Measurements from ENCODE around the gene PCDHGA12.
"Not testable (repeated sequence)": the region's sequence is repeated elsewhere in the genome, so short reads cannot be mapped to it uniquely, and the experiment has no call there.

PCDHGA12 gene

GRCh38 chr5:141432726-141433125, 2.4 kb downstream of the PCDHGA12 start:
- in situ Hi-C loops (cut with MboI; ENCODE audit: low pct_unique_long_range_greater_than_20kb, low sequenced_read_pairs); DNase-seq: not testable (repeated sequence)

DNA sequence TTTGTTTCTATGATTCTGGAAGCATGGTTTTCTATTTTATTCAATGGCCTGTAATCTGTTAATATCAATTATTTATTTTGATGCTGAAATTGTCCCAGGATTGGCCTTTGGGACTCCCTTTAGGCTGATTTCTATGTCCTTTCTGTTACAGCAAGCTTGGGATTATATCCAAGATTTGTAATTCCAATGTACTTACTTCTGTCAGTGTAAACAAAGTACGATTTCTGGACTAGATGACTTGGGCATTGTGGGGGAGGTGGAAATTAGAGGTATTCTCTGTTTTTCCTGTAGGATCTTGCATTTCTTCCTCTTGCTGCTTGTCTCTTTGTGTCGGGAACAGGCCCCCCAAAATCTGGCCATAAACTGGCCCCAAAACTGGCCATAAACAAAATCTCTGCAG, 3.7 kb downstream of the PCDHGA12 start:
- DNase-seq: no peak
- in situ Hi-C loops (cut with MboI; ENCODE audit: low pct_unique_long_range_greater_than_20kb, low sequenced_read_pairs): no loop called here

- in situ Hi-C loops (cut with MboI; ENCODE audit: low pct_unique_long_range_greater_than_20kb, low sequenced_read_pairs): no loop called here
Observed at GRCh38 chr5:141437221-141437620, 6.9 kb downstream of the PCDHGA12 start.

DNA sequence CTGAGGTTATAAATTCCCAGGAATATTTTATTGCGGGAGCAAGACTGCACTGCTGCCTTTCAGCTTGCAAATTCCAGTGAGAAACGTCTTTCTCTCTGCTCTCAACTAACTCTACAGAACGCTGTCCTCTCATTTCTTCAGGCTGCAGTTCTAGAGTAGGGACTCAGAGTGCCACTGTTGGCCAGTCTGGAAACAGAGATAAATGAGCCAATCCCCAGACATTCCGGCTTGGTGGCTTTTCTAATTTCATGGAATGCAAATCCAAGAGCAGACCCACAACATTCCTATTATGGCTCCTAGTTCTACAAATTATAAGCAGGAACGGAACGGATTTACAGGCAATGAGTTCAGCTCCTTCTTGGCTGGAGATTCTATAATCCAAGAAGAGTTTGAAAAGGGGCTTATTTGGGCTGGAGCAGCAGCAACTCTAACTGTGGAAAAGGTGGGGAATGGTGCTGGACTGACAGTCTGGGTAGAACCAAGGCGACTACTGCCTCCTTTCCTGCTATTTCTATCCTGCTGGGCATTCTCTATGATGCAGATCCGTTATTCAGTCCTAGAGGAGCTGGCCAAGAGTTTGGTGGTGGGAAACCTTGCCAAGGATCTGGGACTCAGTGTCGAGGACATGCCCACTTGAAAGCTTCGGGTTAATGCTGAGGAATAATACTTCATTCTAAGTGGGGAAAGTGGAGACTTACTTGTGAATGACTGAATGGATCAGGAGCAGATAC, 9.3 kb downstream of the PCDHGA12 start:
- in situ Hi-C loops (cut with MboI; ENCODE audit: low pct_unique_long_range_greater_than_20kb, low sequenced_read_pairs): no loop called here
- DNase-seq: no peak

More at GRCh38 chr5:141437221-141437620, 6.9 kb downstream of the PCDHGA12 start:
- DNase-seq: no peak

GRCh38 chr5:141440341-141440740, 10.0 kb downstream of the PCDHGA12 start:
- in situ Hi-C loops (cut with MboI; ENCODE audit: low pct_unique_long_range_greater_than_20kb, low sequenced_read_pairs): no loop called here
- DNase-seq: no peak

- DNase-seq: no peak
- in situ Hi-C loops (cut with MboI; ENCODE audit: low pct_unique_long_range_greater_than_20kb, low sequenced_read_pairs): no loop called here
Observed at GRCh38 chr5:141441571-141442170, 11.4 kb downstream of the PCDHGA12 start.

DNA sequence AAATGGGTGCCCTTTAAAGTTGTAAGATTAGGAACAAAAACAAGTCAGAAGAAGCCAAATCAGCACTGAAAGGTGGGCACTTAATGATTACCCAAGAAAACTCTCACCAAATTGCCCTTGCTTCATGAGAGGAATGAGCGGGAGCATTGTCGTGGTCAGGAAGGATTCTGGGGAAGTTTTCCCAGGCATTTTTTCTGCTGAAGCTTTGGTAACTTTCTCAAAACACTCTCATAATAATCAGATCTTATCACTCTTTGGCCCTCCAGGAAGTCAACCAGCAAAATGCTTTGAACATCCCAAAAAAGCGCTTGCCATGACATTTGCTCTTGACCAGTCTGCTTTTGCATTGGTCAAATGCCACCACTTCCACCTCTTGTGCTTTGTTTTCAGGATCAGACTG, 35.0 kb downstream of the PCDHGA12 start:
- no peak for DNase-seq
- in situ Hi-C loops (cut with MboI; ENCODE audit: low pct_unique_long_range_greater_than_20kb, low sequenced_read_pairs): no loop called here

- peak; percentile 88 for DNase-seq
- in situ Hi-C loops (cut with MboI; ENCODE audit: low pct_unique_long_range_greater_than_20kb, low sequenced_read_pairs): no loop called here
Observed at GRCh38 chr5:141475625-141476131, 45.4 kb downstream of the PCDHGA12 start, which contains the start of gene PCDHGC3. Gene PCDHGC3, plus strand, starts transcription at chr5:141475966. Its CDS starts 151 bp downstream, at chr5:141476117.

DNA sequence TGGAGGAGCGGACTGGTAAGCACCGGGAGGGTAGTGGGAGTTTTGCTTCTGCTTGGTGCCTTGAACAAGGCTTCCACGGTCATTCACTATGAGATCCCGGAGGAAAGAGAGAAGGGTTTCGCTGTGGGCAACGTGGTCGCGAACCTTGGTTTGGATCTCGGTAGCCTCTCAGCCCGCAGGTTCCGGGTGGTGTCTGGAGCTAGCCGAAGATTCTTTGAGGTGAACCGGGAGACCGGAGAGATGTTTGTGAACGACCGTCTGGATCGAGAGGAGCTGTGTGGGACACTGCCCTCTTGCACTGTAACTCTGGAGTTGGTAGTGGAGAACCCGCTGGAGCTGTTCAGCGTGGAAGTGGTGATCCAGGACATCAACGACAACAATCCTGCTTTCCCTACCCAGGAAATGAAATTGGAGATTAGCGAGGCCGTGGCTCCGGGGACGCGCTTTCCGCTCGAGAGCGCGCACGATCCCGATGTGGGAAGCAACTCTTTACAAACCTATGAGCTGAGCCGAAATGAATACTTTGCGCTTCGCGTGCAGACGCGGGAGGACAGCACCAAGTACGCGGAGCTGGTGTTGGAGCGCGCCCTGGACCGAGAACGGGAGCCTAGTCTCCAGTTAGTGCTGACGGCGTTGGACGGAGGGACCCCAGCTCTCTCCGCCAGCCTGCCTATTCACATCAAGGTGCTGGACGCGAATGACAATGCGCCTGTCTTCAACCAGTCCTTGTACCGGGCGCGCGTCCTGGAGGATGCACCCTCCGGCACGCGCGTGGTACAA, 46.0 kb downstream of the PCDHGA12 start:
- DNase-seq: no peak
- in situ Hi-C loops (cut with MboI; ENCODE audit: low pct_unique_long_range_greater_than_20kb, low sequenced_read_pairs): no loop called here

- in situ Hi-C loops (cut with MboI; ENCODE audit: low pct_unique_long_range_greater_than_20kb, low sequenced_read_pairs): no loop called here
- DNase-seq: no peak
Observed at GRCh38 chr5:141477044-141477575, 46.8 kb downstream of the PCDHGA12 start.

GRCh38 chr5:141477815-141478214, 47.5 kb downstream of the PCDHGA12 start:
- no peak for DNase-seq
- in situ Hi-C loops (cut with MboI; ENCODE audit: low pct_unique_long_range_greater_than_20kb, low sequenced_read_pairs): no loop called here

- in situ Hi-C loops (cut with MboI; ENCODE audit: low pct_unique_long_range_greater_than_20kb, low sequenced_read_pairs): no loop called here
- DNase-seq: no peak
Observed at GRCh38 chr5:141478321-141478945, 48.1 kb downstream of the PCDHGA12 start.

DNA sequence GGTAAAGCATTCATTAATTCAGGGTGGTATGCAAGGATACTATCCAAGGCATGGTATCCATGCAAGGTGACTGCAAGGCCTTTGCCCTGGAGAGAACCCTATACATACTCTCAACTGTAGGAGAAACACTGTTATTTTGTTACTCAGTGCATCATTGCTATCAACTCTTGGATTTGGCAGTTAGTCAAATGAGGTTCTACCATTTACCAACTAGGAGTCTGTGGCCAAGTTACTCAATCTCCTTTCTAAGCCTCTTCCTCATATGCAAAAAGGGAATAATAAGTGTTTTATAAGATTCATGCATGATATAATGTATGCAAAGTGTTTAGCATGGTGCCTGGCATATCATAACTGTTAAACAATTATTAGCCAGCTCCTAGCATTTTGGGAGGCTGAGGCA, 49.5 kb downstream of the PCDHGA12 start:
- no peak for DNase-seq
- in situ Hi-C loops (cut with MboI; ENCODE audit: low pct_unique_long_range_greater_than_20kb, low sequenced_read_pairs): no loop called here
